OCI-LY7 (cell line): ENCODE measurements around the gene TSHZ2. TPM values are rescaled to one million over a fixed set of nuclear protein-coding genes. Genes with fewer than 3 reads are reported as not detected.

Source experiments
- BruUV-seq: library from RNA; stranded (reverse); fragments of 400-500 nt; replicated peaks from 2 replicates; lab custom pipeline; 2021; lab: Mats Ljungman, UMichigan
- CTCF ChIA-PET: fragments of 300-600 bp; sonication (Branson Sonifier 250); formaldehyde crosslinking; loops from one replicate; lab custom pipeline; 2022; ENCODE audit warnings: antibody characterized with exemption; ENCODE audit not compliant: unreplicated experiment; lab: Charles Lee
- POLR2A ChIA-PET: fragments of 300-600 bp; sonication (Branson Sonifier 250); formaldehyde crosslinking; loops from one replicate; lab custom pipeline; 2022; ENCODE audit warnings: antibody characterized with exemption; lab: Charles Lee
- DNase-seq: peaks from one replicate; pipeline ENCODE4 v3.0.0-alpha.2; 2015; ENCODE audit warnings: low spot score
- H2AFZ ChIP-seq: fragments of 200-600 bp; sonication (generic), shearing (Covaris generic); 2 replicates; pipeline ENCODE4 v1.6.1; 2014; ENCODE audit warnings: mild to moderate bottlenecking, antibody characterized with exemption, low read length, moderate library complexity
- H3K27ac ChIP-seq: fragments of 200-600 bp; sonication (generic); 2 replicates; pipeline ENCODE4 v1.5.1; 2014; ENCODE audit warnings: mixed run types, low read depth, mild to moderate bottlenecking, moderate library complexity, low read length, inconsistent platforms; ENCODE audit not compliant: poor library complexity, severe bottlenecking
- H3K36me3 ChIP-seq: fragments of 200-600 bp; sonication (generic); 2 replicates; pipeline ENCODE4 v1.6.1; 2014; ENCODE audit warnings: mild to moderate bottlenecking, antibody characterized with exemption, low read length, moderate library complexity, mixed read lengths; ENCODE audit not compliant: insufficient read depth
- H3K4me1 ChIP-seq: fragments of 200-600 bp; sonication (generic); 2 replicates; pipeline ENCODE4 v1.5.1; 2014; ENCODE audit warnings: mild to moderate bottlenecking, low read length; ENCODE audit not compliant: insufficient read depth, poor library complexity, severe bottlenecking
- H3K4me2 ChIP-seq: fragments of 200-600 bp; sonication (generic); 2 replicates; pipeline ENCODE4 v1.6.1; 2014; ENCODE audit warnings: mild to moderate bottlenecking, low read length
- H3K4me3 ChIP-seq: fragments of 200-600 bp; sonication (generic); 2 replicates; pipeline ENCODE4 v1.5.1; 2014; ENCODE audit warnings: mild to moderate bottlenecking, low read depth, low read length; ENCODE audit not compliant: poor library complexity, severe bottlenecking
- H3K79me2 ChIP-seq: fragments of 200-600 bp; sonication (generic); 2 replicates; pipeline ENCODE4 v1.6.1; 2016; ENCODE audit warnings: low read depth, mild to moderate bottlenecking, low read length, moderate library complexity, mixed read lengths; ENCODE audit not compliant: insufficient read depth
- H3K9me2 ChIP-seq: fragments of 200-600 bp; sonication (generic); 2 replicates; pipeline ENCODE4 v1.6.1; 2016; ENCODE audit warnings: mild to moderate bottlenecking, low read length, mixed read lengths; ENCODE audit not compliant: insufficient read depth
- H3K9me3 ChIP-seq: fragments of 200-600 bp; sonication (generic); 2 replicates; pipeline ENCODE4 v1.6.1; 2014; ENCODE audit warnings: mild to moderate bottlenecking, mixed run types, low read length, mixed read lengths
- H4K20me1 ChIP-seq: fragments of 200-600 bp; sonication (generic); 2 replicates; pipeline ENCODE4 v1.6.1; 2014; ENCODE audit warnings: mild to moderate bottlenecking, antibody characterized with exemption, low read length, moderate library complexity, mixed read lengths; ENCODE audit not compliant: insufficient read depth
- CTCF ChIP-seq: fragments of 200-600 bp; sonication (generic); conservative IDR thresholded peaks from 2 replicates; pipeline ENCODE4 v1.5.1; 2014; ENCODE audit warnings: mild to moderate bottlenecking, antibody characterized with exemption, low read length, moderate library complexity, mixed read lengths
- EZH2phosphoT487 ChIP-seq: fragments of 200-600 bp; sonication (generic); IDR thresholded peaks from 2 replicates; pipeline ENCODE4 v1.6.1; 2018; ENCODE audit warnings: low read depth, borderline replicate concordance, mild to moderate bottlenecking, mixed run types, antibody characterized with exemption, low read length, moderate library complexity, mixed read lengths
- intact Hi-C: fragments of 100-400 bp; cut with micrococcal nuclease; formaldehyde crosslinking; loops from one replicate; pipeline ENCODE4 v1.10.0; 2022; ENCODE audit not compliant: unreplicated experiment
- total RNA-seq, 2 experiments: library from RNA; depleted of rRNA in 1 of 2; stranded (reverse); fragments of >200 nt in 1 of 2; shearing (Covaris generic) in 1 of 2; gene quantifications; 2 replicates each; pipeline ENCODE4 v1.2.3, GENCODE V29; 2014 to 2022

The TSHZ2 gene
- total RNA-seq, 2 experiments from 2014 or later = not detected

- Histone ChIP-seq H3K4me3 (no peak overlapping the region), H3K4me1 (no peaks in the 10 kb centered on the region), H4K20me1 (no peaks in the 10 kb centered on the region), H2AFZ (no peak overlapping the region), H3K36me3 (no peaks in the 10 kb centered on the region), H3K27ac (no peak overlapping the region), H3K9me3 (no peaks in the 10 kb centered on the region), H3K9me2 (no peaks in the 10 kb centered on the region), H3K4me2 (no peak overlapping the region), H3K79me2 (no peaks in the 10 kb centered on the region)
- no TSS peak for BruUV-seq
- TF ChIP-seq EZH2phosphoT487 (no peak), CTCF (no peak)
- ChIA-PET CTCF (no interaction called here), POLR2A (interaction anchor here (0.5 to 0.6 kb wide), 3 partner anchors 498 to 1487 kb away, joined by 3 to 6 read pairs (median 4); no protein-coding TSS in a partner anchor)
- no peak for DNase-seq
- intact Hi-C loops = no loop called here
Measured at GRCh38 chr20:53411129-53411528, 439.0 kb downstream of the TSHZ2 start.

GRCh38 chr20:53411891-53412290, 439.7 kb downstream of the TSHZ2 start:
- Histone ChIP-seq H3K27ac (no peak overlapping the region), H2AFZ (no peak overlapping the region), H3K36me3 (no peaks in the 10 kb centered on the region), H3K9me2 (no peaks in the 10 kb centered on the region), H3K4me1 (no peaks in the 10 kb centered on the region), H4K20me1 (no peaks in the 10 kb centered on the region), H3K4me3 (no peak overlapping the region), H3K9me3 (no peaks in the 10 kb centered on the region), H3K79me2 (no peaks in the 10 kb centered on the region), H3K4me2 (no peak overlapping the region)
- POLR2A ChIA-PET = no interaction called here
- TF ChIP-seq EZH2phosphoT487 = no peak
- no peak for TF ChIP-seq CTCF
- CTCF ChIA-PET = no interaction called here
- intact Hi-C loops = loop anchor here (2.0 kb wide), 1 partner anchor 651 kb away; no protein-coding TSS in a partner anchor
- BruUV-seq = no TSS peak
- no peak for DNase-seq

- no peak for DNase-seq
- Histone ChIP-seq H3K4me3 (no peak overlapping the region), H3K4me1 (no peaks in the 10 kb centered on the region), H2AFZ (peak overlapping the region; percentile 49; the same call in 1 of the 2 replicates), H3K27ac (no peak overlapping the region), H3K79me2 (no peaks in the 10 kb centered on the region), H3K36me3 (no peaks in the 10 kb centered on the region), H3K4me2 (peak overlapping the region; percentile 32; the same call in 1 of the 2 replicates), H3K9me2 (no peaks in the 10 kb centered on the region), H4K20me1 (no peaks in the 10 kb centered on the region), H3K9me3 (no peaks in the 10 kb centered on the region)
- no peak for TF ChIP-seq CTCF
- no peak for TF ChIP-seq EZH2phosphoT487
- no TSS peak for BruUV-seq
- ChIA-PET CTCF (no interaction called here), POLR2A (interaction anchor here (0.6 to 0.7 kb wide), 2 partner anchors 445 to 527 kb away, joined by 3 to 5 read pairs; no protein-coding TSS in a partner anchor)
- intact Hi-C loops = loop anchor here (1.0 to 2.0 kb wide), 3 partner anchors 135 to 650 kb away; no protein-coding TSS in a partner anchor
Measured at GRCh38 chr20:53412577-53413185, 440.5 kb downstream of the TSHZ2 start.
